ENCODE measurements around the gene MAN1B1.

DNA sequence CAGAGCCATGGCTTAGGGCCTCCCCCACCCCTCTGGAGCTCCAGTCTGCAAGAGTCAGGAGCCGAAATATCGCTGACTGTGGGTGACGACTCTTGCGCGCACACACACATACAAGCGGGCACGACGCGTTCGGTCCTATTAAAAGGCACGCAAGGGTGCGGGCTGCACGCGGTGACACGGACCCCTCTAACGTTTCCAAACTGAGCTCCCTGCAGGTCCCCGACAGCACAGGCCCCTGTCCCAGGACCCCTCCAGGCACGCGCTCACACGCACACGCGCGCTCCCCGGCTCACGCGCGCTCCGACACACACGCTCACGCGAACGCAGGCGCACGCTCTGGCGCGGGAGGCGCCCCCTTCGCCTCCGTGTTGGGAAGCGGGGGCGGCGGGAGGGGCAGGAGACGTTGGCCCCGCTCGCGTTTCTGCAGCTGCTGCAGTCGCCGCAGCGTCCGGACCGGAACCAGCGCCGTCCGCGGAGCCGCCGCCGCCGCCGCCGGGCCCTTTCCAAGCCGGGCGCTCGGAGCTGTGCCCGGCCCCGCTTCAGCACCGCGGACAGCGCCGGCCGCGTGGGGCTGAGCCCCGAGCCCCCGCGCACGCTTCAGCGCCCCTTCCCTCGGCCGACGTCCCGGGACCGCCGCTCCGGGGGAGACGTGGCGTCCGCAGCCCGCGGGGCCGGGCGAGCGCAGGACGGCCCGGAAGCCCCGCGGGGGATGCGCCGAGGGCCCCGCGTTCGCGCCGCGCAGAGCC is 52.1 kb downstream of the MAN1B1 start, which contains the start of gene GRIN1:
- TF ChIP-seq, protein P1, sequence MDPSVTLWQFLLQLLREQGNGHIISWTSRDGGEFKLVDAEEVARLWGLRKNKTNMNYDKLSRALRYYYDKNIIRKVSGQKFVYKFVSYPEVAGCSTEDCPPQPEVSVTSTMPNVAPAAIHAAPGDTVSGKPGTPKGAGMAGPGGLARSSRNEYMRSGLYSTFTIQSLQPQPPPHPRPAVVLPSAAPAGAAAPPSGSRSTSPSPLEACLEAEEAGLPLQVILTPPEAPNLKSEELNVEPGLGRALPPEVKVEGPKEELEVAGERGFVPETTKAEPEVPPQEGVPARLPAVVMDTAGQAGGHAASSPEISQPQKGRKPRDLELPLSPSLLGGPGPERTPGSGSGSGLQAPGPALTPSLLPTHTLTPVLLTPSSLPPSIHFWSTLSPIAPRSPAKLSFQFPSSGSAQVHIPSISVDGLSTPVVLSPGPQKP (IDR thresholded peaks at IDR 0.05; ENCODE audit: low read depth, low read length) = no peak
- TF ChIP-seq, protein P2, sequence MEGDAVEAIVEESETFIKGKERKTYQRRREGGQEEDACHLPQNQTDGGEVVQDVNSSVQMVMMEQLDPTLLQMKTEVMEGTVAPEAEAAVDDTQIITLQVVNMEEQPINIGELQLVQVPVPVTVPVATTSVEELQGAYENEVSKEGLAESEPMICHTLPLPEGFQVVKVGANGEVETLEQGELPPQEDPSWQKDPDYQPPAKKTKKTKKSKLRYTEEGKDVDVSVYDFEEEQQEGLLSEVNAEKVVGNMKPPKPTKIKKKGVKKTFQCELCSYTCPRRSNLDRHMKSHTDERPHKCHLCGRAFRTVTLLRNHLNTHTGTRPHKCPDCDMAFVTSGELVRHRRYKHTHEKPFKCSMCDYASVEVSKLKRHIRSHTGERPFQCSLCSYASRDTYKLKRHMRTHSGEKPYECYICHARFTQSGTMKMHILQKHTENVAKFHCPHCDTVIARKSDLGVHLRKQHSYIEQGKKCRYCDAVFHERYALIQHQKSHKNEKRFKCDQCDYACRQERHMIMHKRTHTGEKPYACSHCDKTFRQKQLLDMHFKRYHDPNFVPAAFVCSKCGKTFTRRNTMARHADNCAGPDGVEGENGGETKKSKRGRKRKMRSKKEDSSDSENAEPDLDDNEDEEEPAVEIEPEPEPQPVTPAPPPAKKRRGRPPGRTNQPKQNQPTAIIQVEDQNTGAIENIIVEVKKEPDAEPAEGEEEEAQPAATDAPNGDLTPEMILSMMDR (IDR thresholded peaks at IDR 0.05) = no peak
- no peak for TF ChIP-seq HMGXB4 (CRISPR knock-in tag; IDR thresholded peaks at IDR 0.05; ENCODE audit: borderline replicate concordance)
- TF ChIP-seq POLR2A (IDR thresholded peaks at IDR 0.05; ENCODE audit: low read length) = no peak
- no peak for TF ChIP-seq BCL3 (IDR thresholded peaks at IDR 0.05)
- TF ChIP-seq SMC3 (IDR thresholded peaks at IDR 0.05) = no peak
- TF ChIP-seq RNF2 (IDR thresholded peaks at IDR 0.05; ENCODE audit: borderline replicate concordance, low read depth) = no peak
- TF ChIP-seq MAFK (IDR thresholded peaks at IDR 0.05; ENCODE audit: partially characterized antibody) = no peak
- TF ChIP-seq ZC3H11A (IDR thresholded peaks at IDR 0.05) = no peak
- TF ChIP-seq JUN (IDR thresholded peaks at IDR 0.05) = no peak
